A549 (cell line): Measurements from ENCODE around the gene GFM1. TPM values are rescaled to one million over a fixed set of nuclear protein-coding genes. Genes with fewer than 3 reads are reported as not detected.
A peak's percentile ranks its signal among the peaks of the same experiment; 100 is the strongest.

ENCODE experiments used
- ATAC-seq, 2 experiments: fragments of 200-7000 bp in 1 of 2; fragments of >200 bp in 1 of 2; cut with Nextera tagmentation in 1 of 2; cut with Tn5 transposase in 1 of 2; 3 replicates each; pipeline versions ENCODE4 v1.8.0 to v1.9.1; 2018 to 2020; ENCODE audit warnings: mild to moderate bottlenecking in 1 of 2, moderate library complexity in 1 of 2
- CTCF ChIA-PET: fragments of 300-600 bp; sonication (Branson Sonifier 250); formaldehyde crosslinking; extraction: SDS; loops from one replicate; lab custom pipeline; 2021; ENCODE audit warnings: antibody characterized with exemption, inconsistent platforms; lab: Yijun Ruan, JAX
- POLR2A ChIA-PET: fragments of 350-600 bp; formaldehyde crosslinking; extraction: SDS; loops from one replicate; lab custom pipeline; 2021; ENCODE audit warnings: antibody characterized with exemption, inconsistent platforms; lab: Yijun Ruan, JAX
- DNase-seq, 2 experiments: peaks; one replicate each; pipeline versions ENCODE4 v3.0.0 to v3.0.0-alpha.2; 2011 to 2016; ENCODE audit warnings: low read depth in 1 of 2, low spot score in 1 of 2
- FAIRE-seq: peaks from 2 replicates; lab custom pipeline; 2011; peaks lifted over from hg19 to GRCh38; lab: Jason Lieb, UNC
- H3K27ac ChIP-seq, 2 experiments: fragments of >200 bp; sonication (Bioruptor Twin); formaldehyde crosslinking; 3 replicates each; pipeline ENCODE4 v1.5.1; 2016 to 2017
- H3K4me1 ChIP-seq: fragments of >200 bp; sonication (Bioruptor Twin); formaldehyde crosslinking; 3 replicates; pipeline ENCODE4 v1.6.1; 2016
- H3K4me2 ChIP-seq: fragments of >200 bp; sonication (Bioruptor Twin); formaldehyde crosslinking; 3 replicates; pipeline ENCODE4 v1.6.1; 2016
- H3K4me3 ChIP-seq: fragments of >200 bp; sonication (Bioruptor Twin); formaldehyde crosslinking; 3 replicates; pipeline ENCODE4 v1.5.1; 2016
- H3K9me3 ChIP-seq: fragments of >200 bp; sonication (Bioruptor Twin); formaldehyde crosslinking; 3 replicates; pipeline ENCODE4 v1.6.1; 2016
- ATOH8 ChIP-seq: fragments of 250-450 bp; sonication (Bioruptor Pico); IDR thresholded peaks from 2 replicates; pipeline ENCODE4 v1.5.0; 2020; ENCODE audit warnings: low read depth, mild to moderate bottlenecking, moderate library complexity
- BHLHE40 ChIP-seq: IDR thresholded peaks from 2 replicates; pipeline ENCODE4 v1.6.1; 2012; ENCODE audit warnings: low read depth, low read length, inconsistent platforms
- CEBPB ChIP-seq, 2 experiments: fragments of >200 bp in 1 of 2; sonication (Bioruptor Twin) in 1 of 2; formaldehyde crosslinking in 1 of 2; IDR thresholded peaks; 2 replicates each; pipeline ENCODE4 v1.6.1; 2012 to 2016
- EHF ChIP-seq: fragments of 250-450 bp; sonication (Bioruptor Pico); IDR thresholded peaks from 2 replicates; pipeline ENCODE4 v1.5.0; 2020; ENCODE audit warnings: mild to moderate bottlenecking
- ESRRA ChIP-seq: fragments of 150-350 bp; IDR thresholded peaks from 2 replicates; pipeline ENCODE4 v1.6.1; 2014; ENCODE audit warnings: mild to moderate bottlenecking, low read length, borderline replicate concordance
- FOSB ChIP-seq: fragments of 250-450 bp; sonication (Bioruptor Pico); IDR thresholded peaks from 2 replicates; pipeline ENCODE4 v1.5.0; 2020; ENCODE audit warnings: mild to moderate bottlenecking, moderate library complexity
- FOSL2 ChIP-seq, 2 experiments: fragments of 450-650 bp in 1 of 2; fragments of >200 bp in 1 of 2; sonication (Bioruptor Twin) in 1 of 2; formaldehyde crosslinking; IDR thresholded peaks; 2 replicates each; pipeline versions ENCODE4 v1.5.0 to v1.6.1; 2016 to 2020; ENCODE audit warnings: mild to moderate bottlenecking in 1 of 2, moderate library complexity in 1 of 2
- GATA3 ChIP-seq: IDR thresholded peaks from 2 replicates; pipeline ENCODE4 v1.6.1; 2012; ENCODE audit warnings: borderline replicate concordance
- HEYL ChIP-seq: fragments of 250-450 bp; sonication (Bioruptor Pico); IDR thresholded peaks from 2 replicates; pipeline ENCODE4 v1.8.0; 2021; ENCODE audit warnings: mild to moderate bottlenecking, moderate library complexity
- HOXB13 ChIP-seq: fragments of 250-450 bp; sonication (Bioruptor Pico); IDR thresholded peaks from 2 replicates; pipeline ENCODE4 v1.5.0; 2020; ENCODE audit warnings: low read depth, mild to moderate bottlenecking, moderate library complexity
- JUN ChIP-seq, 2 experiments: fragments of >200 bp; sonication (Bioruptor Twin); formaldehyde crosslinking; IDR thresholded peaks; 2 replicates in 1 of 2; 3 replicates in 1 of 2; pipeline ENCODE4 v1.6.1; 2016 to 2017
- JUNB ChIP-seq: fragments of >200 bp; sonication (Bioruptor Twin); formaldehyde crosslinking; IDR thresholded peaks from 2 replicates; pipeline ENCODE4 v1.6.1; 2016
- KDM5A ChIP-seq: fragments of 200-600 bp; sonication (generic); IDR thresholded peaks from 2 replicates; pipeline ENCODE4 v1.6.1; 2016; ENCODE audit warnings: antibody characterized with exemption, mild to moderate bottlenecking
- PHF8 ChIP-seq: fragments of 200-600 bp; sonication (generic); IDR thresholded peaks from 2 replicates; pipeline ENCODE4 v1.6.1; 2016; ENCODE audit warnings: low read depth, mild to moderate bottlenecking, antibody characterized with exemption, moderate library complexity, borderline replicate concordance
- POLR2AphosphoS2 ChIP-seq: conservative IDR thresholded peaks from 2 replicates; pipeline ENCODE4 v1.6.1; 2012; ENCODE audit warnings: low read length, improper control_type of control experiment, inconsistent platforms
- RAD21 ChIP-seq, 2 experiments: fragments of >200 bp in 1 of 2; sonication (Bioruptor Twin) in 1 of 2; formaldehyde crosslinking in 1 of 2; IDR thresholded peaks in 1 of 2; conservative IDR thresholded peaks in 1 of 2; 2 replicates in 1 of 2; 3 replicates in 1 of 2; pipeline ENCODE4 v1.6.1; 2012 to 2018; ENCODE audit warnings: inconsistent platforms in 1 of 2
- RCOR1 ChIP-seq: fragments of 150-350 bp; IDR thresholded peaks from 2 replicates; pipeline ENCODE4 v1.6.1; 2014; ENCODE audit warnings: antibody characterized with exemption, low read length, low read depth
- REST ChIP-seq: fragments of 200-600 bp; sonication (generic); IDR thresholded peaks from 2 replicates; pipeline ENCODE4 v1.6.1; 2016; ENCODE audit warnings: antibody characterized with exemption, mild to moderate bottlenecking, moderate library complexity
- SMC3 ChIP-seq: fragments of >200 bp; sonication (Bioruptor Twin); formaldehyde crosslinking; IDR thresholded peaks from 3 replicates; pipeline ENCODE4 v1.6.1; 2018; ENCODE audit warnings: inconsistent platforms
- TP53 ChIP-seq: fragments of 250-450 bp; sonication (Bioruptor Pico); IDR thresholded peaks from 2 replicates; pipeline ENCODE4 v1.5.0; 2021; ENCODE audit warnings: mild to moderate bottlenecking, moderate library complexity
- WGBS: methylation state at CpG from one replicate; pipeline ENCODE4 v1.1.6; 2017; ENCODE audit errors: missing lambda C conversion rate; 5-methylcytosine and 5-hydroxymethylcytosine counted together
- polyA plus RNA-seq, 4 experiments: library from polyadenylated mRNA; depleted of rRNA in 3 of 4; stranded (reverse); fragments of >200 nt; fragmentation: RNase III in 1 of 4; extraction: RNeasy Plus Mini Kit Qiagen cat#74134 plus additional on column Dnase treatment in 1 of 4; gene quantifications; 2 replicates in 3 of 4; 3 replicates in 1 of 4; pipeline ENCODE4 v1.2.3, GENCODE V29; 2011 to 2017
- TF ChIP-seq, protein P1 (sequence below): fragments of 250-450 bp; sonication (Bioruptor Pico); IDR thresholded peaks from 2 replicates; pipeline ENCODE4 v1.5.0; 2021; ENCODE audit warnings: mild to moderate bottlenecking, moderate library complexity, borderline replicate concordance
- TF ChIP-seq, protein P2 (sequence below): fragments of 150-350 bp; IDR thresholded peaks from 2 replicates; pipeline ENCODE4 v1.6.1; 2014; ENCODE audit warnings: low read depth, mild to moderate bottlenecking, low read length
- TF ChIP-seq, protein P3 (sequence below): IDR thresholded peaks from 2 replicates; pipeline ENCODE4 v1.6.1; 2012

GFM1 gene
- polyA plus RNA-seq, 2 of the 4 experiments (the other 2 are of a cell fraction), result 48.8 to 71.4 TPM

DNA sequence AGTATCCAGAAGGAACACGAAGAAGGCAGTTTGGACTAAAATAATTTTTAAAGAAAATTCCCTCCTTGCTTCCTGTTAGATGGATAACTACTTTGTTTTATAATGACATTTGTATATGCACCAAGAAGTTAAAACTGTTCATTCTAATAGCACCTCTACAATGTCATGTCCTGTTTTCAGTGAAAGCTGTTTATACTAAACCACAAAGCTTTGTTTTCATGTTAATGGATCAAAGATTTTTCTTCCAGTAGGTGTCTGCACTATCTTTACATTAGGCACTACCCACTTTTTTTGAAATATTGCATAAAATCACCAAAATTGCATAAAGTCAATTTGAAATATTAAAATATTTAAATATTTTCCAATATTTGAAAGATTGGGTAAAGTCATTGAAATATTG is 77.8 kb downstream of the GFM1 start:
- TF ChIP-seq KDM5A (no peak), PHF8 (no peak), RCOR1 (no peak), EHF (CRISPR knock-in tag) (no peak), HOXB13 (CRISPR knock-in tag) (no peak), GATA3 (no peak)
- H3K27ac ChIP-seq, result peak overlapping the region; percentile 80 to 90

DNA sequence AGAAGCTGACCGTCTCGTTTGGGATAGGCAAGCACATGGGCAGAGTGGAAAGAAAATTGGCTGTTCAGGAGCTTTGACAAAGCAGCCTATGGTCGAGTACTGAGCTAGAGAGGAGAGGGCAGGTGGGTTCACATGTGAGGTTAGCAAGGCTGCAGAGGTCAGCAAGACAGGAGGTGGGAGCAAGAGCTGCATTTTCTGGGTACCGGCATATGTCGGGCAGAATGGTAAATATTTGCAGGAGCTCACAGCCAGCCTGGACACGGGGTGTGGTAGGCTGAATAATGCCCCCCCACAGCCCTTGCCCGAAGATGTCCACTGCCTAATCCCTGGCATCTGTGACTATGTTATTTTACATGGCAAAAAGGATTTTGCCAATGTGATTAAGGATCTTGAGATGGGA is 79.7 kb downstream of the GFM1 start:
- peak overlapping the region; percentile 59 for H3K4me2 ChIP-seq
- no peaks in the 10 kb centered on the region for H3K9me3 ChIP-seq
- TF ChIP-seq, protein P1, sequence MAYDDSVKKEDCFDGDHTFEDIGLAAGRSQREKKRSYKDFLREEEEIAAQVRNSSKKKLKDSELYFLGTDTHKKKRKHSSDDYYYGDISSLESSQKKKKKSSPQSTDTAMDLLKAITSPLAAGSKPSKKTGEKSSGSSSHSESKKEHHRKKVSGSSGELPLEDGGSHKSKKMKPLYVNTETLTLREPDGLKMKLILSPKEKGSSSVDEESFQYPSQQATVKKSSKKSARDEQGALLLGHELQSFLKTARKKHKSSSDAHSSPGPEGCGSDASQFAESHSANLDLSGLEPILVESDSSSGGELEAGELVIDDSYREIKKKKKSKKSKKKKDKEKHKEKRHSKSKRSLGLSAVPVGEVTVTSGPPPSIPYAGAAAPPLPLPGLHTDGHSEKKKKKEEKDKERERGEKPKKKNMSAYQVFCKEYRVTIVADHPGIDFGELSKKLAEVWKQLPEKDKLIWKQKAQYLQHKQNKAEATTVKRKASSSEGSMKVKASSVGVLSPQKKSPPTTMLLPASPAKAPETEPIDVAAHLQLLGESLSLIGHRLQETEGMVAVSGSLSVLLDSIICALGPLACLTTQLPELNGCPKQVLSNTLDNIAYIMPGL (CRISPR knock-in tag), result no peak
- TF ChIP-seq TP53 (CRISPR knock-in tag) (no peak), SMC3 (no peak), HEYL (0 out of 2 replicates have a peak, but pooled peaks have one; percentile 11), JUNB (no peak), FOSB (no peak)
- TF ChIP-seq, all 56 proteins: peak for 1
- WGBS, result 40% methylated on average over 7 of the region's 7 CpGs
- POLR2A ChIA-PET, result interaction anchor here (0.6 kb wide), 1 partner anchor 13 kb away, joined by 3 read pairs; no protein-coding TSS in a partner anchor
- FAIRE-seq (no peak), ATAC-seq (no peak), DNase-seq (no peak)
- H3K4me1 ChIP-seq, result peaks cover 92% of the 10 kb centered on the region
- H3K27ac ChIP-seq, result peak overlapping the region; percentile 80 to 90
- CTCF ChIA-PET, result interaction anchor here (0.8 to 11.7 kb wide), 8 partner anchors 19 to 536 kb away, joined by 3 to 202 read pairs (median 4); partner anchors contain the start of gene LXN
- no peak overlapping the region for H3K4me3 ChIP-seq

More for the DNA sequence above, 77.8 kb downstream of the GFM1 start:
- H3K9me3 ChIP-seq, result no peaks in the 10 kb centered on the region
- DNase-seq (no peak), ATAC-seq (no peak), FAIRE-seq (no peak)
- peak overlapping the region; percentile 59 for H3K4me2 ChIP-seq
- WGBS, result 80% methylated on average over 1 of the region's 1 CpG
- H3K4me1 ChIP-seq, result peaks cover 97% of the 10 kb centered on the region
- no peak overlapping the region for H3K4me3 ChIP-seq
- POLR2A ChIA-PET, result interaction anchor here (0.9 kb wide), 1 partner anchor 53 kb away, joined by 4 read pairs; no protein-coding TSS in a partner anchor
- CTCF ChIA-PET, result interaction anchor here (0.7 to 11.7 kb wide), 3 partner anchors 52 to 68 kb away, joined by 4 to 202 read pairs (median 15); no protein-coding TSS in a partner anchor

GRCh38 chr3:158725348-158726011 is 81.2 kb downstream of the GFM1 start:
- ChIA-PET CTCF (interaction anchor here (0.7 to 11.7 kb wide), 8 partner anchors 12 to 67 kb away, joined by 3 to 202 read pairs (median 12); partner anchors contain the start of gene LXN), POLR2A (interaction anchor here (1.0 kb wide), 1 partner anchor 81 kb away, joined by 4 read pairs; the partner anchor contains the start of gene GFM1)
- Histone ChIP-seq H3K4me1 (peaks cover 81% of the 10 kb centered on the region), H3K9me3 (no peaks in the 10 kb centered on the region), H3K4me3 (no peak overlapping the region), H3K27ac (peak overlapping the region; percentile 80 to 90), H3K4me2 (peak overlapping the region; percentile 59)
- peak; percentile 67 to 68 for ATAC-seq
- DNase-seq, result peak; percentile 60 to 83
- WGBS, result 2% methylated on average over 9 of the region's 9 CpGs
- no peak for FAIRE-seq
- peak; percentile 19; the same call in 1 of the 2 replicates for TF ChIP-seq ESRRA
- TF ChIP-seq, protein P2, sequence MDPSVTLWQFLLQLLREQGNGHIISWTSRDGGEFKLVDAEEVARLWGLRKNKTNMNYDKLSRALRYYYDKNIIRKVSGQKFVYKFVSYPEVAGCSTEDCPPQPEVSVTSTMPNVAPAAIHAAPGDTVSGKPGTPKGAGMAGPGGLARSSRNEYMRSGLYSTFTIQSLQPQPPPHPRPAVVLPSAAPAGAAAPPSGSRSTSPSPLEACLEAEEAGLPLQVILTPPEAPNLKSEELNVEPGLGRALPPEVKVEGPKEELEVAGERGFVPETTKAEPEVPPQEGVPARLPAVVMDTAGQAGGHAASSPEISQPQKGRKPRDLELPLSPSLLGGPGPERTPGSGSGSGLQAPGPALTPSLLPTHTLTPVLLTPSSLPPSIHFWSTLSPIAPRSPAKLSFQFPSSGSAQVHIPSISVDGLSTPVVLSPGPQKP, result no peak
- peak; percentile 37; the same call in 1 of the 2 replicates for TF ChIP-seq FOSL2 (IDR thresholded peaks at IDR 0.05)
- peak; percentile 59 for TF ChIP-seq FOSL2 (CRISPR knock-in tag; IDR thresholded peaks at IDR 0.05)
- TF ChIP-seq CEBPB (IDR thresholded peaks at IDR 0.05), result peak in 1 of 2 experiments; percentile 52; a peak in 2 of 4 replicates
- TF ChIP-seq POLR2AphosphoS2, result no peak
- TF ChIP-seq BHLHE40, result no peak
- TF ChIP-seq ATOH8 (CRISPR knock-in tag), result no peak
- peak in 1 of 2 experiments; percentile 50; a peak in 4 of 5 replicates for TF ChIP-seq JUN (IDR thresholded peaks at IDR 0.05)
- TF ChIP-seq GATA3, result peak; percentile 67; the same call in 1 of the 2 replicates
- TF ChIP-seq, protein P3, sequence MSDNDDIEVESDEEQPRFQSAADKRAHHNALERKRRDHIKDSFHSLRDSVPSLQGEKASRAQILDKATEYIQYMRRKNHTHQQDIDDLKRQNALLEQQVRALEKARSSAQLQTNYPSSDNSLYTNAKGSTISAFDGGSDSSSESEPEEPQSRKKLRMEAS, result no peak
- no peak for TF ChIP-seq PHF8
- TF ChIP-seq RAD21 (conservative IDR thresholded peaks at IDR 0.05 in 1 of 2, IDR thresholded peaks at IDR 0.05 in 1 of 2), result 0 out of 5 replicates have a peak, but pooled peaks of 1 of the 2 experiments have one; percentile 23
- TF ChIP-seq REST, result no peak
